ENCODE data around the gene NCK2.

NCK2 gene

DNA sequence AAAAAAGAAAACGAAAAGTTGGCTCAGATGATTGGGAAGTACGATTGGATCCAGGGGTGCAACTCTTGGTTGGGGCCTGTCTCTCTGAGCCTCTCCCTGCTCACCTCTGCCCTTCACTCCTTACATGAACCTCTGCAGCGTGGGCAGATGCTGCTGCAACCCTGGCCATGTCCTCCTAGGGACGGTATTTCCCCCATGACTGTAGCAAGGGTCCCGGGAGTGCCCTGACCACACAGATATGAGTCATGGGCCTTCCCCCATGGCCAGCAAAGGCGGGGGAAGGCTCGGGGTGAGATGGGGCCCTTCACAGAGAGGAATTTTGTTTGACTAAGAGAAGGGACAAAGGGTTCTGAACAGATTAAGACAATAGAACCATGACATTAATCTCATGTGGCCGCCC lies 129.0 kb downstream of the NCK2 start:
- peak; percentile 58 for DNase-seq (ENCODE audit: low read depth)

GRCh38 chr2:105874466-105874865 lies 129.8 kb downstream of the NCK2 start:
- no peak for DNase-seq (ENCODE audit: low read depth)

- DNase-seq (ENCODE audit: low read depth): no peak
Measured at GRCh38 chr2:105875241-105875640, 130.5 kb downstream of the NCK2 start.

DNA sequence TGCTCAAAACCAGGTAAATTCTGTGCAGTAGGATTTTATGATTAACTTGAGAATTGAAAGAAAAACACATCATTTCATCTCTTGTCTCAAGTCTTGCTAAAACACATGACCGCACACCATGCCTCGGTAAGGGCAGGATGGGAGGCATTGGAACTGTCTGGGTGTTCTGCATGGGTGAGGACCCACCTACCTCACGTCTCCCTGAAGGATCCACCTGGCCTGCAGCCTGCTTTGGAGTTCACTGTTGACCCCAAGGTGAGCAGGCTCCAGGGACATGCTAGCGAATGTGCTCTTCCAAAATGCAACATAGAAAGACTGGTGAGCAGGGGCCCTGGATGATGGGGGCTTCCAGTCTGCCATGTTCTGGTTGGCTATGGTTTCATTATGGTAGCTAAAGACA lies 131.5 kb downstream of the NCK2 start:
- no peak for DNase-seq (ENCODE audit: low read depth)

GRCh38 chr2:105877945-105878344 lies 133.2 kb downstream of the NCK2 start:
- DNase-seq (ENCODE audit: low read depth): no peak

- no peak for DNase-seq (ENCODE audit: low read depth)
Measured at GRCh38 chr2:105879106-105879802, 134.5 kb downstream of the NCK2 start.

GRCh38 chr2:105879803-105880300 lies 135.1 kb downstream of the NCK2 start:
- DNase-seq (ENCODE audit: low read depth): no peak

GRCh38 chr2:105880637-105881036 lies 135.9 kb downstream of the NCK2 start:
- no peak for DNase-seq (ENCODE audit: low read depth)

GRCh38 chr2:105881286-105882136 lies 136.8 kb downstream of the NCK2 start:
- no peak for DNase-seq (ENCODE audit: low read depth)

DNA sequence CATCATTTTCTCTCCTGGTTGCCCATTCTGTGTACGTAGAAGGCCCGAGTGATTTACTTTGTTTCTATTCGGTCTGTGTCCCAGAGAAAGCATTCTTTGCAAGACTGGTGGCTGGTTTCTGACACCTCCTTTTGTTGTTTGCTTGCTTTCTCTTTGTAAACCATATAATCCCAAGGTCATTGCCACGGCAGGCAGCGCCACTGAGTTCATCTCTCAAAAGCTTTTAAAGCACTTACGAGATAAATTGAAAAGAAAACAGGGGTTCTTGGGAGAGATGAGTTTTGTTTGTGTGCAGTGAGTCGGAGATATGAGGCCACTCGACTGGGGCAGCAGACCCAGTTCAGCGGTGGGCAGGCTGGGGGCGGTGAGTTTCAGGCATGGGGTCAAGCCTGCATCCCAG lies 137.6 kb downstream of the NCK2 start:
- no peak for DNase-seq (ENCODE audit: low read depth)

DNA sequence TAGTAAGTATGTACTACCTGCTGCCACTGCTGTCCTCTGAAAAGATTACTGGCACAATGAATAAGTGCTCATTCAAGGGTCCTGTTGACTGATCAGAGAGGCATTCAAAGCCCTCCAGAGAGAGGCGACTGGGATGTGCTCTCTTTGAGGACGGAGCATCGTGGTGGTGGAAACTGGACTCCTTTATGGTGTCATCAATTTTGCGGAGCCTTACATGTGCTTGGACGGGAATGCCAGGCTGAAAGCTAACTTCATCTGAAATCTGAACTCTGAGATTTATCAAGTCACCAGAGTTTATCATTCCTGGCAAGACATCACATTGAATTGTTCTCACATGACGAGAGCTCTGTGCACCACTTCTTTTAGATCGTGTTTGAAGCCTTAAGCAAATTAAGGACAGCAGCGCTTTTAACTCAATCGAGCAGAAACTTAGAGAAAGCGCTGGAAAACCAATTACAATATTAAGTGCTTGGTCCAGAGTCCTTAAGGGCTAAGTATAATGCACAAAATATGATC lies 138.3 kb downstream of the NCK2 start:
- no peak for DNase-seq (ENCODE audit: low read depth)

DNA sequence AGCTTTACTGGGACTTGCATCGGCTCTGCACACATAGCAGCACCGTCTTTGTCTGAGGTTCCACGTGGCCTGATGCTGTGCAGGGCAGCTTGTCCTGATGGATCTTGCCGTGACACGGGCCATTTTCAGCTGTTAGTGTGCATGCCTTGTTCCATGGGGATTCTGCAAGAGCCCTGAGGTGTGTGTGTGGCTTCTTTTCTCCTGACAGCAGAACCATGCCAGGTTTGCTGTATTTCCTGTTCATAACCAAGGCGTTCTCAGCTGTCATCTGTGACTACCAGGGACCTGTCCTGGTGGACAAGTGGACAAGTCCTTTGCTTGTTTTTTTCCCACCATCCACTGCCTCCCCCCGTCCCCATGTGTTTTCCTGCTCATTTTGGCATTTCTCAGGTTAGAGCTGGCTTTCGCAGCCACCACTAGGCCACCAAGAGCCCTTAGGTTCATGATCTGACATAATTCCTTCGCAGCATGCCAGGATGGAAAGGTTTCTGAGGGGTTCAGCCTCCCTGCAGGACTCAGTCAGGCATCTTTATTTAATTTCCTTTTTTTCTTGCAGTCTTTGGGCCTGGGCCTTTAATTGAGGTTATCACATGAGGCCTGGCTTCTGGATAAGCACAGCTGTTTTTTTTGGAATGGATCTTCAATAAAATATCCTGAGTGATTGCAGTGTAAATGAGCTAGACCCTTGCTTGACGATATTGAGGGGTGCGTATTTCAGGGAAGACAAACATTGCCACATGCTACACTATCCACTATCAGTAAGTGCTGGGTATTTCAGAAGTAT lies 139.4 kb downstream of the NCK2 start:
- no peak for DNase-seq (ENCODE audit: low read depth)

DNA sequence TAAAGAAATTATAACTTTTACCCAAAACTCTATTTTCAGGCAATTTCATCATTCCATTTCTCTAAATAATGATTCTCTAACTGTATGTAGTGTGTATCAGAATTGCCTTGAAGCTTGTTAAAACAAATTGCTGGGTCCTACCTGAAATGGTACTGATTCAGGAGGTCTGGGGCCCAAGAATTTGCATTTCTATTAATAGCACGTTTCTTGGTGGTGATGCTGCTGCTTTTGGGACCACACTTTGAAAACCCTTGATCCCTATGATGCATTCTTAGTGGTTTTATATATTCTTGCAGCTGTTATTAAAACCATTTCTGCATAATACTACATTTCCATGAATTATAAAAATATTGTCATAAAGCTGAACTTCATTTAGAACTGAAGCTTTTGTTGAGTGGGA lies 140.7 kb downstream of the NCK2 start:
- no peak for DNase-seq (ENCODE audit: low read depth)

GRCh38 chr2:105886029-105886454 lies 141.3 kb downstream of the NCK2 start:
- no peak for DNase-seq (ENCODE audit: low read depth)

DNA sequence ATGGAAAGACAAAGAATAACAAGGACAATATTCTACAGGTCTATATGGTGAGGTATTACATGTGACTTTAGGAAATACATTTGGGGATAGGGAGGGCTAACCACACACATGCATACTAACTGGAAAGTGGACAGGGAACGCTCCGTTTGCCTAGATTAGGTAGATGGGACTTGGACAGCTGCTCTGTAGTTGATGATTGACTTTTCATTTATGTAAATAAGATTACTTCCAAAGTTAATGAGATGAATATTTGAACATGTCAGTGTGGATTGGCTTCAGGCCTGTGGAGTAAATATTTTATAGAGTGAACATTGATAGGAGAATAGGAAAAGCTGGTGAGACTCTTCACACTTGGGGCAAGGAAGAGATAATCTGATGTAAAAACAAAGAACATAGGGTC lies 142.0 kb downstream of the NCK2 start:
- DNase-seq (ENCODE audit: low read depth): no peak

DNA sequence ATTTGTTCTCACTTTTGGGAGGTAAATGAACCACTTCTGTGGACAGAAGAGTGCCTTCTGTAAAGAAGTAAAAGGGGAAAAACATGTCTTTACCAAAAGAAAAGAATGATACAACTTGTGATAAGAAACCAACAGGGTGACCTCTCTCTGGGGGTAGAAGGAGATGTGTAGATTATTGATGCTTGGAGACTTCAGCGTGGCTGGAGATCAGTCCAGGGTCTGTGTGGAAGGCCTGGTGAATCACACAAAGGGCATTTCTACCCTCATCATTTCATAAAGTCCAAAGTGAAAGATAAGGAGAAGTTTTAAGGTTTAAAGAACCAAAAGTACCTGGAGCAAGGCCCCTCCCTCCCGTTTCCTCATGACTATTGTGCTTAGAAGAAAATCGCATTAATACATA lies 142.5 kb downstream of the NCK2 start:
- no peak for DNase-seq (ENCODE audit: low read depth)

DNA sequence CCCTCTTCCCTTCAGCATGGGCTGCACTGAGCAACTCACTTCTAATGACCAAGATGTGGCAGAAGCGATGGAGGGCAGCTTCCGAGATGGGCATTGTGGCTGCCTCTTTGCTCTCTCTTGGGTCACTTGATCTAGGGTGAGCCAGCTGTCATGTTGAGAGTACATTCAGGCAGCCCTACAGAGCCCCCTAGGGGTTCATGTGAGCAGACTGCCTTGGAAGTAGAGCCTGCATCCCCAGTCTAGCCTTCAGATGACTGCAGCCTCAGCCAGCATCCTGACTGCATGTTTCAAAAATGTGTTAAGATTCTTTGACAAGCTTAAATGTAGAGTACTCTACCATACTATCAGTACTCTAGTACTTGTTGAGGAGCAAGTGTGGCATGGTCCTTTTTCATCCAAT lies 143.9 kb downstream of the NCK2 start:
- DNase-seq (ENCODE audit: low read depth): no peak

GRCh38 chr2:105889046-105889445 lies 144.3 kb downstream of the NCK2 start:
- DNase-seq (ENCODE audit: low read depth): no peak

- DNase-seq (ENCODE audit: low read depth): no peak
Measured at GRCh38 chr2:105890111-105890510, 145.4 kb downstream of the NCK2 start.

DNA sequence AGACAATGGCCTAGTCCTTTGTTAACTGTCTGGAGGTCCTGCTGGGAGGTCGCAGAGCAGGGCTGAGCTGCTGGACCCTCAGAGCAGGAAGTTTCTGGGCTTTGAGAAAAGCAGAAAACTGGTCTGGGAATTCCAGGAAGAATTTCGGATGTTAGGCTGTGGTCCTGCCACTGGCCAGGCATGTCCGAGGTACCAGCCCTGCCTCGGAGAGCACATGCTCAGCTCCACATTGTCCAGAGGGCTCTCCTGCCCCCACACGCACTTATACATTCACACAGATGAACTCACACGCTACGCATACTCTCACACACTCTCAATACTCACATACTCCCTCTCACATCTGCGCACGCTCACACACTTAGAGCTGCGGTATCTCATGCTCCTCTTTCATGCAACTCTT lies 146.1 kb downstream of the NCK2 start:
- no peak for DNase-seq (ENCODE audit: low read depth)

- no peak for DNase-seq (ENCODE audit: low read depth)
Measured at GRCh38 chr2:105893011-105893995, 148.6 kb downstream of the NCK2 start.
